Measurements from ENCODE around the gene BCKDHB.

The BCKDHB gene

GRCh38 chr6:80154160-80154559, 47.7 kb downstream of the BCKDHB start:
- DNase-seq: no peak

- no peak for DNase-seq
Measured at GRCh38 chr6:80156221-80156620, 49.8 kb downstream of the BCKDHB start.

- DNase-seq: no peak
Measured at GRCh38 chr6:80158478-80158989, 52.1 kb downstream of the BCKDHB start.

- no peak for DNase-seq
Measured at GRCh38 chr6:80161434-80161833, 55.0 kb downstream of the BCKDHB start.

- DNase-seq: no peak
Measured at GRCh38 chr6:80163754-80164187, 57.3 kb downstream of the BCKDHB start.

GRCh38 chr6:80165143-80165542, 58.7 kb downstream of the BCKDHB start:
- DNase-seq: no peak

GRCh38 chr6:80165819-80166218, 59.3 kb downstream of the BCKDHB start:
- no peak for DNase-seq

- no peak for DNase-seq
Measured at GRCh38 chr6:80170433-80170832, 64.0 kb downstream of the BCKDHB start.

GRCh38 chr6:80173411-80173810, 66.9 kb downstream of the BCKDHB start:
- DNase-seq: no peak

- no peak for DNase-seq
Measured at GRCh38 chr6:80174900-80175572, 68.6 kb downstream of the BCKDHB start.

- DNase-seq: no peak
Measured at GRCh38 chr6:80179695-80180094, 73.2 kb downstream of the BCKDHB start.

GRCh38 chr6:80181352-80182081, 75.0 kb downstream of the BCKDHB start:
- DNase-seq: no peak

- DNase-seq: no peak
Measured at GRCh38 chr6:80182308-80182707, 75.8 kb downstream of the BCKDHB start.

GRCh38 chr6:80183019-80183795, 76.7 kb downstream of the BCKDHB start:
- DNase-seq: no peak

GRCh38 chr6:80185492-80185891, 79.0 kb downstream of the BCKDHB start:
- DNase-seq: no peak

GRCh38 chr6:80186082-80186481, 79.6 kb downstream of the BCKDHB start:
- no peak for DNase-seq

- DNase-seq: no peak
Measured at GRCh38 chr6:80196906-80197305, 90.4 kb downstream of the BCKDHB start.

- no peak for DNase-seq
Measured at GRCh38 chr6:80197474-80197873, 91.0 kb downstream of the BCKDHB start.

GRCh38 chr6:80197986-80198385, 91.5 kb downstream of the BCKDHB start:
- no peak for DNase-seq

- no peak for DNase-seq
Measured at GRCh38 chr6:80203283-80203682, 96.8 kb downstream of the BCKDHB start.

- DNase-seq: no peak
Measured at GRCh38 chr6:80205404-80205803, 98.9 kb downstream of the BCKDHB start.

GRCh38 chr6:80206758-80207157, 100.3 kb downstream of the BCKDHB start:
- DNase-seq: no peak

GRCh38 chr6:80209430-80209829, 103.0 kb downstream of the BCKDHB start:
- DNase-seq: no peak

GRCh38 chr6:80210618-80211017, 104.1 kb downstream of the BCKDHB start:
- DNase-seq: no peak
